LNCAP (cell line): ENCODE results near the gene RAPGEF1.

Experiments
- CTCF ChIP-seq: fragments of 450-650 bp; IDR thresholded peaks from 2 replicates; pipeline ENCODE4 v1.5.1; 2017; ENCODE audit warnings: mild to moderate bottlenecking

Gene RAPGEF1

DNA sequence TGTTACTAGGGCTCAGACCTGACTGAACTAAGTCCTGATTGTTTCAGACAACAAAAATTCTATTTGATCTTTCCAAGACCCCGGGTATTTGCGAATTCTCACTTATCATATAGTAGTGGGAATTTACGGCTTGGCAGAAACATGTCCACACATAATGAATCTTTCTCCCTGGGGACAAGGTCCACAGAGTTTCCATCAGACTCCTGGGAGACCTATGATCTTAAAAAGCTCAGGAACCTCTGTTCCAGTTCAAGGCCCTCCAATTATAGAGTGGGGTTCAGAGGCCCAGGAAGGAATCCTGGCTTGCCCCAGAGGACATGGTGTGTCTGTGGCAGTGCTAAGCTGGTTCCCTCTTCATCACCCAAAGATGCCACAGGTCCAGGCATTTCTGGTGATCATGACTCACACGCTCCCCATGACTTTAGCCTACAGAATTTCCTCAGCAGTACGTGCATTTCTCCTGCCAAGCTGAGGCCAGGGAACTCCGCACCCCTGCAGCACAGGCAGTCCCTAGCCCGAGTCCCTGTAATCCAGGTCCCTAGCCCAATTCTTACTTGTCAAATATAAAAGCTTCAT, 12.6 kb downstream of the RAPGEF1 start:
- no peak for TF ChIP-seq CTCF

DNA sequence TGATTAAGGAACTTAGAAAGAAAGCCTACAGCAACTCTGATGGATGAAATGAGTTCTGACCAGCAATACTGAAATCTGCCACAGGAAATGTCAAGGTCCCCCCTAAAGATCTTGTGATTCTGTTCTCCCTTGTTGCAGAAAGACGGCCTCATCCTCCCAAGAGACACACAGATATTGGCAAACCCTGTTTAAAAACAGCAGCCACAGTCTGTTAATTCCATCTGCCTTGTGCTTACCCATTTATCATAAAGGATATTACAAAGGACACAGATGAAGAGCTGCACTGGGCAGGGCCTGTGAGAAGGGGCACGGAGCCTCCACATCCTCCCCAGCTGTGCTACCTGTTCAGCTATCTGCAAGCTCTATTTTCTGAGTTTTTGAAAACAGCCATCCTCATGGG, 15.2 kb downstream of the RAPGEF1 start:
- TF ChIP-seq CTCF: no peak

- TF ChIP-seq CTCF: no peak
Measured at GRCh38 chr9:131723632-131724031, 16.2 kb downstream of the RAPGEF1 start.

DNA sequence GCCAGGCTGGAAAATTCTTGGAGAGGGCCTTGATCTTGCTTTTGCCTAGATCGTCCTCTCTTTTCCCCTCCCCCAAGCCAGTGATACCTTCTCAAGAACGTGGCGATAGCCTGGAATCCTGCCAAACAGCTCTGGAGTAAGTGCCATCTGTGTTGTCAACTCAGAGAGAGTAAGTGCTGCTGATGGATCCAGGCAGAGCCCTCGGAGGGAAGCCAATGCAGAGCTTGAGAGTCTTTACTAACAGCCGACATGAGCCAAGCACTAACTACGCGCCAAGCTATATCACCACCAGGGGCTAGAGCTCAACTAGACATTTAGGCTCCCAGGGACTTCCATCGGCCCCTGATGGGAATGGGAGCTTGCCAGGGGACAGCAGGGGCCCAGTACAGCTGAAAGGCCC, 17.6 kb downstream of the RAPGEF1 start:
- TF ChIP-seq CTCF: no peak

- TF ChIP-seq CTCF: no peak
Measured at GRCh38 chr9:131721076-131721475, 18.8 kb downstream of the RAPGEF1 start.

GRCh38 chr9:131720330-131720729, 19.5 kb downstream of the RAPGEF1 start:
- no peak for TF ChIP-seq CTCF

GRCh38 chr9:131719262-131719908, 20.5 kb downstream of the RAPGEF1 start:
- TF ChIP-seq CTCF: no peak
